HG03175 (cell line): ENCODE data around the gene R3HDM4.
A peak's percentile ranks its signal among the peaks of the same experiment; 100 is the strongest.
"Not testable (repeated sequence)": the region's sequence is repeated elsewhere in the genome, so short reads cannot be mapped to it uniquely, and the experiment has no call there.

Experiments
- ATAC-seq: cut with Tn5 transposase; IDR thresholded peaks from one replicate; pipeline ENCODE4 v1.9.1; 2021; ENCODE audit warnings: mild to moderate bottlenecking, moderate library complexity; ENCODE audit not compliant: unreplicated experiment

R3HDM4 gene

DNA sequence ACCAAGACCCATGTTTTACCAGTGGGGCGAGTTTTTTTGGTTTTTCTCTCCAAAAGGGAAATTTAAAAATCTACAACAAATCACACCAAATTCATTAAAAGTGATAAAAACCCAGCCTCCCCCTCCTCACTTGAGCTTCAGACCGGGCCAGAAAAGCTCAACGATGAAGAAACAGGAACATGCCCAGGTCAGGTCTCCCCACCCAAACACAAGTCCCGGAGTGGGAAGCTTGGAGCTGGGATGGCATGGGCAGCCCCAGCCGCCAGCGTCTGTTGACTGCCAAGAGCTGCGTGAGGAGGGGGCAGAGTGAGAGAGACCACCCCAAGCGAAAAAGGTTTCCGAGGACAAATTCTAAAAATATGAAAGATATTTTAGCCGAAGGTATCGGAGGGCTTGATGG is 16.0 kb downstream of the R3HDM4 start:
- no peak for ATAC-seq

DNA sequence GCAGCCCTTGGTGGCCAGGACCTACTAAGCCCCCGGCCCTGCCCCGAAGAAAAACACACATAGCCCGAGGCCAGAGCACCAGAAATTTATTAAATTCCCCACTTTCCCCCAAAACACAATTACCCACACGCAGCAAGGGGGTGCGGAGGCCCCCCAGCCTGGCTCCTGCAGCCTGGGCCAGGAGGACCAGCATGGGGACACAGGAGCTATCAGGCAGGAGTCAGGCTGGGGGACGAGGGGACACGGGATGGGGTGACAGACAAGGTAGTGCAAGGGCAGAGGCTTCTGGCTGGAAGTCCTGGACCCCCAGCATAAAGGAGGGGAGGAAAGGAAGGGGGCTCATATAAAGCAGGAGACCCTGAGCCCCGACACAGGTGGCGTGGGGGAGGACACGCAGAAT is 16.6 kb downstream of the R3HDM4 start:
- no peak for ATAC-seq

DNA sequence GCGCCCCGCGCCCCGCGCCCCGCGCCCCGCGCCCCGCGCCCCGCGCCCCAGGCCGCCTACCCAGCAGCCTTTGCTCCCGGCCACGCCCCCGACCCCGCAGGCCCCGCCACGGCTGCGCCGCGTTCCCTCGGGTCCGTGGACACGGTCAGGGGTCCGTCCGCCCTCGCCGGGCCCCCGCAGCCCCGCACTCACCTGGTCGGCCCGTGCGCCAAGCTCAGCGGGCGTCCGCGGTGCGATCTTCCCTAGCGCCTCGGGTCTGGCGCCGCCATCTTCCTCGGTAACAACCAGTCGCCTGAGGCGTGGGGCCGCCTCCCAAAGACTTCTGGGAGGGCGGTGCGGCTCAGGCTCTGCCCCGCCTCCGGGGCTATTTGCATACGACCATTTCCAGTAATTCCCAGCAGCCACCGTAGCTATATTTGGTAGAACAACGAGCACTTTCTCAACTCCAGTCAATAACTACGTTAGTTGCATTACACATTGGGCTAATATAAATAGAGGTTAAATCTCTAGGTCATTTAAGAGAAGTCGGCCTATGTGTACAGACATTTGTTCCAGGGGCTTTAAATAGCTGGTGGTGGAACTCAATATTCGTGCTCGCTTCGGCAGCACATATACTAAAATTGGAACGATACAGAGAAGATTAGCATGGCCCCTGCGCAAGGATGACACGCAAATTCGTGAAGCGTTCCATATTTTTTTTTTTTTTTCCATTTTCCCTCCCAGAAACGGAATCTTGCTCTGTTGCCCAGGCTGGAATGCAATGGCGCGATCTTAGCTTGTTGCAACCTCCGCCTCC is 19.9 kb downstream of the R3HDM4 start, which contains the start of the genes MED16 and RNU6-9:
MED16 (minus strand) TSS at position 294 of the 796 bp plus-strand sequence. CDS start 2,056 bp downstream, outside the sequence.
RNU6-9 (plus strand) TSS at position 591 of the 796 bp plus-strand sequence.
- peak; percentile 79 for ATAC-seq

DNA sequence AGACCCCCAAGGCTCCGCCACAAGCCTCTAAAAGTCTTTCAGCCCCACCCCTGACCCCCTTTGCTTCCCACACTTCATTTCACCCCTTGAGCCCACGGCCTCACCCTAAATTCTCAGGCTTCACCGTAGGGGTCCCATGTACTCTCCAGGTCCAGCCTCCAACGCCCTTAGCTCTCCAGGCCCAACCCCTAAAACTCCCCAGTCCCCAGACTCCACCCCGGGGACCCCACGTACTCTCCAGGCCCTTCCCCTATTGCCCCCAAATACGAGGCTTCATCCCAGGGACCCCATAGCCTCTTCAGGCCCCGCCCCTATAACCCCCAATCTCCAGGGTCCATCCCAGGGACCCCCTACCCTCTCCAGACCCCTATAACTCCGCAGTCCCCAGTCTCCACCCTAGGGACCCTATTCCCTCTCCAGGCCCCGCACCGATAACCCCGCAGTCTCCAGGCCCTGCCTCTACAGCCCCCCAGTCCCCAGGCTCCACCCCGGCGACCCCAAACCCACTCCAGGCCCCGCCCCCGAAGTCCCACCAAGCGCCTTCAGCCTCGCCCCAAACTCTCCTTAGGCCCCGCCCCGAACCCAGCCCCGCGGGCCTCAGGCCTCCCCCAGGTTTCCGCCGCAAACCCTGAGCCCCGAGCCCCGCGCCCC is 20.7 kb downstream of the R3HDM4 start:
- no peak for ATAC-seq

DNA sequence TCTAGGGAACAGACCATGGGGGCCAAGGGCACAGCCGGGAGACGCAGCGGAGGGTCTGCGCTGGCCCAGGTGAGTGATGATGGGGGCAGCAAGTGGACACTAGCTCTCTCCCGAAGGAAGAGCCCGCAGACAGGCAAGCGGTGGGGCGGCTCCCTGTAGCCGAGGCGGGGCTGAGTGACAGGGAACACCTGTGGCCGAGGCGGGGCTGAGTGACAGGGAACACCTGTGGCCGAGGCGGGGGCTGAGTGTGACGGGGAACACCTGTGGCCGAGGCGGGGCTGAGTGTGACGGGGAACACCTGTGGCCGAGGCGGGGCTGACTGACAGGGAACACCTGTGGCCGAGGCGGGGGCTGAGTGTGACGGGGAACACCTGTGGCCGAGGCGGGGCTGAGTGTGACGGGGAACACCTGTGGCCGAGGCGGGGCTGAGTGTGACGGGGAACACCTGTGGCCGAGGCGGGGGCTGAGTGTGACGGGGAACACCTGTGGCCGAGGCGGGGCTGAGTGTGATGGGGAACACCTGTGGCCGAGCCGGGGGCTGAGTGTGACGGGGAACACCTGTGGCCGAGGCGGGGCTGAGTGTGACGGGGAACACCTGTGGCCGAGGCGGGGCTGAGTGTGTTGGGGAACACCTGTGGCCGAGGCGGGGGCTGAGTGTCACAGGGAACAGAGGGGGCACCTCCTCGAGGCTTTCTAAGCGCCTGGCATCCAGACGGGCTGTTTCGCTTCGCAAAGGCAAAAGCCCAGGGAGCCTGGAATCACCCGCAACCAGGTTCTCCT is 21.4 kb downstream of the R3HDM4 start:
- ATAC-seq = not testable (repeated sequence)

DNA sequence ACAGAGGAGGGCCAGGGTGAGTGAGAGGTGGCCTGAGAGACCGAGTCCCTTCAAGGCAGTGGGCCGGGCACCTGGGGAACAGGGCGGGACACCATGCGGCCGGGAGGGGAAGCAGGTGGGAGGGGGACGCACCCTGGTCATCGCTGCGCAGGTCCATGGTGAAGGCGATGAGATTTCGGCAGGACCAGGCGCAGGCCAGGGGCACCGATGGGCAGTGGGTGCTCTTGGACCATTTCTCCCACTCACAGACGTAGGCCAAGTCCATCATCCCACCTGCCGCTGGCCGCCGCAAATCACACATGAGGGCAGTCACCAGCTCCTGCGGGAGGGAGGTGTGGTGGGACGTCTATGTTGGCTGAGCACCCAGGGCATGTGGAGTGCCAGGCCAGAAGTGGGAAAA is 22.2 kb downstream of the R3HDM4 start:
- ATAC-seq = no peak

DNA sequence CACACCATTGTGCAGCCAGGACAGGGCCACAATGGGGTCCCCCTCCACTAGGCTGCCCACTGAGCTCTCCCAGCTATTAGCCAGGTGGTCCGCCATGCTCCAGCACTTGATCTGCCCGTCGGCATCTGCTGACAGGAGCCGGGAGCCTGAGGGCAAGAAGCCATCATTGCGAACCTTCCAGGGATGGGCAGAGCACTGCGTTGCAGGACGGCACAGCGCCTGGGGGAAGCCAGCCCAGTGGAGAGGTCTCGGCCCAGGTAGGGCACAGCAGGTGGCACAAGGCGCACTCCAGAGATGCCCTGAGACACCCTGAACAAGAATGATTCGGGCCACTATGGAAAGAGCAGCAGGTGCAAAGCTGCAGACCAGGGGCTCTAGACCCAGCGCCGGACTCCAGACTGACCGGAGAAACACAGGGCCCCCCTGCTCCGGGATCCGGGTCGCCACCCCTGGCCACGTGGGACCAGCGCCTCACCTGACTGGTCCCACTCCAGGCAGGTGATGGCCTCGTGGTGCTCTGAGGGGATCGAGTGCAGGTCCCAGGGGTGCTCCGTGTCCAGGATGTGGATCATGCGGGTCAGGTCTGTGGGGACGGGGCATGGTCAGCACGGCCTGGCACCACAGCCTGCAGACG is 23.2 kb downstream of the R3HDM4 start:
- no peak for ATAC-seq

DNA sequence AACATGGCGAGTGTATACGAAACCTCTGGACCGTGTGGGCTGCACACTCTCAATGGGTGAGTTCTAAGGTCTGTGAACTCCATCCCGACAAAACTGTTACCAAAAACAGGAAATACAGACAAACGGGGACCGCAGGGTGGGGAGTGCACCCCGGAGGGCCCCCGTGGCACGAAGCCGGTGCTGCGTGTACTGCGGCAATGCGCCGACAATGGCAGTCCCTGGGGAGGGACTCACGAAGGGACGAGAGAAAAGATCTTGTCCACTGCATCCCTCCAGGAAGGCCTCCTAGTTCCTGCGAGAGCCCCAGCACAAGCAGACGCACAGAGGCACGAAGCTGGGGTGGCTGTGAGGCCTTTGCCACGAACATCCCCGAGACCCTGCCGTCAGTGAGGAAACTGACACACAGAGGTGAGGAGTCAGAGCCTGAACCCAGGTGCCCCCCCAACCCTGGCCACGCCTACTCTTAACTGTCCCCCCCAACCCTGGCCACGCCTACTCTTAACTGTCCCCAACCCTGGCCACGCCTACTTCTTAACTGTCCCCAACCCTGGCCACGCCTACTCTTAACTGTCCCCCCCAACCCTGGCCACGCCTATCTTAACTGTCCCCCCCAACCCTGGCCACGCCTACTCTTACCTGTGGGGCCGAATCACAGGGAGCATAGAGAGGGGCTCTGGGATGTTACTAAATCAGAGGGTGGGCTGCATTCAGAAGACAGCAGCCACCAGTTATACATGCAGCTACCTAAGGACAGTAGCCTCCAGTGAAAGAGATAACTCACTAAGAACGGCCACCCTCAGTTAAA is 24.2 kb downstream of the R3HDM4 start:
- ATAC-seq = no peak

DNA sequence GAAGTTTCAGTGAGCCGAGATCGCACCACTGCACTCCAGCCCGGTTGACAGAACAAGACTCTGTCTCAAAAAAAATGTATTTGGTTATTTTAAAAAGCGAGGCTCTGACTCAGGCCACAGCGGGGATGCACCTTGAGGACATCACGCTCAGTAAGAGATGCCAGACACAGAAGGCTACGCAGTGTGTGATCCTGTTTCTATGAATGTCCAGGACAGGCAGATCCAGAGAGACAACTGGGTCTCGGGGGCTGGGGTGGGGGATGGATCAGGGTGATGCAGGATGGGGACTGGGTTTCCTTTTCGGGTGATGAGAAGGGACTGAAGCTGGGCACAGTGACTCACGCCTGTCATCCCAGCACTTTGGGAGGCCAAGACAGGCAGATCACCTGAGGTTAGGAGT is 25.4 kb downstream of the R3HDM4 start:
- no peak for ATAC-seq

DNA sequence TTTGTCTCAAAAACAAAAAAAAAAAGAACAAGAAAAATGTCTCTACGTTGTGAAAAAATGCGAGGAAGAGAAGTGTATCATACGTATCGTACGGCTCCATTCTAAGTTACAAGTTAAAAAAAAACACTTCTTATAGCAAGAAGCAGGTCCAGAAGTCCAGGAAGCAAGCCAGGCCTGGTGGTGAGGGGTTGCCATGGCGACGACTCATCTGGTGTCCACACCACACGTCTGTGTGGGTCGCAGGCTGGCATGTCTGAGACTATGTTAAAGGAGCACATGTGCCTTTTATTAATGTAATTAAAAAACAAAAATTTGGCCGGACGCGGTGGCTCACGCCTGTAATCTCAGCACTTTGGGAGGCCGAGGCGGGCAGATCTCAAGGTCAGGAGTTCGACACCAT is 25.9 kb downstream of the R3HDM4 start:
- no peak for ATAC-seq

DNA sequence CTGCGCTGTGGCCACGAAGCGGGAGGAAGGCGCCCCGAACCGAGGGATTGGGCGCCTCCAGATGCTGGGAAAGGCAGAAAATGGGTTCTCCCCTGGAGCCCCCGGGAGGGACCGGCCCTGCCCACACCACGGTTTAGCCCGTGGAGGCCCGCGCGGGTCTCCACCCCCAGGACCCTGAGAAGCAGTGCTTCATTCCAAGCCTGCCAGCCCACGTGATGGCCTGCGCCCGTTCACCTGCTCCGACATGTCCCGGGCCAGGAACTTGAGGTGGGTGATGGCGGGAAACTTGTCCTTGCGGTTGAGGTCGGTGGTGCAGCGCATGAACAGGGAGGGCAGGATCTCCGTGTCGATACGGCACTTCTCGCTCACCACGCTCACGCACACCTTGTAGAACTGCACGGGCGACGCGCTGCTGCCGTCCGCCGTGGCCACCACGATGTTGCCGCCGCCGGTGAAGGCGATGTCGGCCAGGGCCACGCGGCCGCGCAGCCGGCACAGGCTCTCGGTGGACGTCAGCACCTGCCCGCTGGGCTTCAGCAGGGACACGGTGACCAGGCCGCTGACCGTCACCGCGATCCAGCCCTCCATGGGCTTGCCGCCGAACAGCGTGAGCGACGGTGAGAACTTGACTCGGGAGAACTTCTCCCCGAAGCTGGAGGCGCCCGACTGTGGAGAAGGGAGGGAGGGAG is 27.3 kb downstream of the R3HDM4 start:
- ATAC-seq = no peak

DNA sequence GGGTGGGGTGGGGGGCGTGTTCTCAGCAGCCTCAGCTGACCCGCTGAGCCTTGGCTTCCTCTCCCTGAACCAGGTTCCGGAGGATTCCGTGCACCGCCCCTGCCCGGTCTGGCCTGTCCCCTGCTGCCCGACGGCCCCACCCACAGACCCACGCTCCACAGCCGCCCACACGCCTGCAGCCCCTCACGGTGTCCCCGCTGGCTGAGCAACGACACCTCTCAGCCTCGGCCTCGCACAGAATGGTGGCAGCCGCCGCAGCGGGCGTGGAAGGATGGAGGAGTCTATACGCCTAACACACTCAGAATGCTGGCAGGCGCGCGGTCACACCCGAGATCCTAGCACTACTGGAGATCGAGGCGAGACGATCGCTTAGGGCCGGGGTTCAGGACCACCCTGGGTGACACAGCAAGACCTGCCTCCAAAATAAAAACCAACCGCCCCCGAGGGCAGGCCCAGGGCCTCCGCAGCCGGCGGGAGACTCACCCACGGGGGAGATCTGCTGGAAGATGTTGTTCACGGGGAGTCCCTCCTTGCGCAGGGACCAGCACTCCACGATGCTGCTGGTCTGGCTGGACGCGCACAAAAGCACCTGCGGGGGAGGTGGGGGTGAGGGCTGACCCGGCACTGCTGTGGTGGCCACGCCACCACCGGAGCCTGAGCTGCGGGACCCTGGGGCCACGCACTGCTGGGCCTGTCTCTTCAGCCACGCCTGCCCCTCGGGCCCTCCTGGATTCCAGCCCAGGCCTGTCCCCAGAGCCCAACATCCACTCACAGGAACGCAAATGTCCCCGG is 28.4 kb downstream of the R3HDM4 start:
- no peak for ATAC-seq

DNA sequence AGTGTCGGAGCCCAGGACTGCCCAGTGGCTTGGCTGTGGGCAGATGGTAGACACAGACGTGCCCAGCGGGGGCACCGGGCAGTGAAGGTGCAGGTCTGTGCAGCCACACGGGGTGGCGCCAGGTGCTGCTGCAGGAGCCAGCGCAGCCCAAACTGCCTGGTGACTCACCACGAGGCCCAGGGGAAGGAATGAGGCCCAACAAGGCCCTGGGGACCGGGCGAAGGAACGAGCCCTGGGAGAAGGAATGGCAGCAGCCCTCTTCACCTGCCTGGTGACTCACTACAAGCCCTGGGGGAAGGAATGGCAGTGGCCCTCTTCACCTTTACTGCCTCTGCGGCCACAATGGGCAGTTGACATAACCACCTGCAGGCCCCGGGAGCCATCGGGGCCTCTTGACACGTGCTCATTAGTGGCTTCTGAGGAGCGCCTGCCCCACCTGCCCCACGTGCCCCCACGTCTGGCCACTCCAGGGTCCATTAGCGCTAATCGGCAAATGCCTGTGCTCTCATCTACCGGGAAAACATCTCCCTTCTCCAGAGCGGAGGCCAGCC is 29.3 kb downstream of the R3HDM4 start:
- ATAC-seq = no peak

DNA sequence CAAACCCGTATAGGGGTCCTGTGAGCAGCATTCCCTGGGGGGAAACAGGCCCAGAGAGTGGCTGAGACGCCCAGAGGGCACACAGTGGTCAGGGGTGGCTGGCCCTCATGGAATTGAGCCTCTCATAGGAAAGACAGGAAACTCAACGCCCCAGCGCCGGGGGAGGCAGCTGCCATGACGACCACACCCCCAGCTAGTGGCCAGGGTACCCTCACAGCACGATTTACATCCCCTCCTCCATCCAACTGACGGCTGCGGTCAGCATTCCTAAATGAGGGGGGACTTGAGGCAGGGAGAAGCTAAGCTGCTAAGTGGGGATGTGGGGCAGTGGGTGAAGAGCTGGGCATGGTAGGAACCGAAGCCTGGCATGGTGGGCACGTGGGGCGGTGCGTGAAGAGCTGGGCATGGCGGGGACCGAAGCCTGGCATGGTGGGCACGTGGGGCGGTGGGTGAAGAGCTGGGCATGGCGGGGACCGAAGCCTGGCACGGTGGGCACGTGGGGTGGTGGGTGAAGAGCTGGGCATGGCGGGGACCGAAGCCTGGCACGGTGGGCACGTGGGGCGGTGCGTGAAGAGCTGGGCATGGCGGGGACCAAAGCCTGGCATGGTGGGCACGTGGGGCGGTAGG is 30.0 kb downstream of the R3HDM4 start:
- ATAC-seq = no peak

DNA sequence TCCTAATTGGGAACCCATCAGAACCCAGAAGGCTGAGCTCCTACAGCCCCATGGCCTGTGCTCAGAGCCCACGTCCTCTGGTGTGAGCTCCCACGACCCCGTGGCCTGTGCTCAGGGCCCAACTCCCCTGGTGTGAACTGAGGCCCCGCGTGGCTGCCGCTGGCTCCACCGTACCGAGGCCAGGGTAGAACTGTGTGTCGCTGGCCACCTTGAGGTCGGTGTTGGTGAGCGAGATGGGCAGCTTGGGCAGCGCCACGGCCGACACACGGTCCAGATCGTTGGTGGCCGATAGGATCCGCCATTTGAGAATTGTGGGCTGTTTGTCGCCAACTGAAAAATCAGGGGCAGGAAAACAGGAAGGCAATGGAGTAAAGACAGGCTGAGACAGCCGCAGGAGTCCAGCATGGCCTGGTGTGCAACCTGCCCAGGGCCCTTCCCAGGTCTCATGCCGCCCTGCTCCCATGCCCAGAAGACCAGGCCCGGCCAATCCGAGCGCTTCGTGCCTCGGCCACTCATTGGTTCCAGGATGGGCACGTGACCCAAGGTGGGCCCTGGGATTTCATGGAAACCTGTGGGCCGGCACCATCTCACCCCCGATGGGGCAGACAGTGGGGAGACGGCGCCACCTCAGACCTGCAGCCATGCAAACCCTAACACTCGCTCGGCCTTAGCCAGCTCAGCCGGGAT is 31.5 kb downstream of the R3HDM4 start:
- no peak for ATAC-seq

DNA sequence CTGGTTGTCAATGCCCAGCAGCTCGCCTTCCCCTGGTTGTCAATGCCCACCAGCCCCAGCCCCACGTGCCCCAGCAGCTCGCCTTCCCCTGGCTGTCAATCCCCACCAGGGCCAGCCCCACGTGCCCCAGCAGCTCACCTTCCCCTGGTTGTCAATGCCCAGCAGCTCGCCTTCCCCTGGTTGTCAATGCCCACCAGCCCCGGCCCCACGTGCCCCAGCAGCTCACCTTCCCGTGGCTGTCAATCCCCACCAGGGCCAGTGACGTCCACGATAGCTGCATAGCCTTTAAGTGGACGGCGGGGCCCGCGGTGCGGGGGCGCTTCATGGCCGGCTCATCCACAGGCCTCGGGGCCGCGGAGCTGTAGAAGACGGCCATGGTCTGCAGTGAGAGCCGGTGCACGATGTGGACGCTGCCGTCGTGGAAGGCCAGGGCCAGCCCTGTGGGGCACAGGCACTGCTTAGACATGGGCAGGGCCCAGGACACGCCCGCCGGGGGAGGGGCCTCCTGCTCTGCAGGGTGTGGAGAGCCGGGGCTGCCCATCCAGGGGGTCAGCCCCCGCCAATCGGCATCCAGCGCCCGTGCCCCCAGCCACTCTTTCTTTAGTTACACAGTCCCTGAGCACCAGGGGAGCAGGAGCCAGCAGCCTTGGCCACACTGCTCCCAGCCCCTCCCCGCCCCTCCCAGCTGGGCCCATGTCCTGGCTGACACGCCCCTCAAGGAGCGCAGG is 33.1 kb downstream of the R3HDM4 start:
- ATAC-seq = no peak
